IPS-20b (cell line): ENCODE measurements around the gene FAM216A.
"Not testable (repeated sequence)": the region's sequence is repeated elsewhere in the genome, so short reads cannot be mapped to it uniquely, and the experiment has no call there.

ENCODE experiments used
- H3K27ac ChIP-seq: one replicate; pipeline ENCODE4 v1.5.1; 2013; ENCODE audit warnings: low read length
- H3K27me3 ChIP-seq: 2 replicates; pipeline ENCODE4 v1.6.1; 2013; ENCODE audit warnings: mild to moderate bottlenecking, low read length, inconsistent platforms; ENCODE audit not compliant: insufficient read depth
- H3K36me3 ChIP-seq: 2 replicates; pipeline ENCODE4 v1.6.1; 2013; ENCODE audit warnings: low read depth, mild to moderate bottlenecking, inconsistent platforms, low read length, moderate library complexity; ENCODE audit not compliant: insufficient read depth
- H3K4me1 ChIP-seq: 2 replicates; pipeline ENCODE4 v1.6.1; 2013; ENCODE audit warnings: mild to moderate bottlenecking, control low read depth, inconsistent platforms, low read length, moderate library complexity; ENCODE audit not compliant: insufficient read depth
- H3K4me3 ChIP-seq: 2 replicates; pipeline ENCODE4 v1.5.1; 2013; ENCODE audit warnings: mild to moderate bottlenecking, low read length, inconsistent platforms
- H3K9ac ChIP-seq: 2 replicates; pipeline ENCODE4 v1.6.1; 2013; ENCODE audit warnings: low read depth, mild to moderate bottlenecking, inconsistent platforms, low read length, moderate library complexity
- H3K9me3 ChIP-seq: 2 replicates; pipeline ENCODE4 v1.6.1; 2013; ENCODE audit warnings: mild to moderate bottlenecking, low read depth, low read length, inconsistent platforms; ENCODE audit not compliant: insufficient read depth

FAM216A gene, protein sequence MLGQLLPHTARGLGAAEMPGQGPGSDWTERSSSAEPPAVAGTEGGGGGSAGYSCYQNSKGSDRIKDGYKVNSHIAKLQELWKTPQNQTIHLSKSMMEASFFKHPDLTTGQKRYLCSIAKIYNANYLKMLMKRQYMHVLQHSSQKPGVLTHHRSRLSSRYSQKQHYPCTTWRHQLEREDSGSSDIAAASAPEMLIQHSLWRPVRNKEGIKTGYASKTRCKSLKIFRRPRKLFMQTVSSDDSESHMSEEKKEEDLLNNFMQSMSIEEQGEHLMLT

GRCh38 chr12:110468214-110469048 lies at the start of gene FAM216A, which contains the start of gene GPN3:
FAM216A (plus strand) TSS chr12:110468845; CDS start chr12:110468876, 31 bp downstream.
GPN3 (minus strand) TSS chr12:110468257; CDS start chr12:110468203, 54 bp downstream.
- Histone ChIP-seq H3K9me3 (no peaks in the 10 kb centered on the region), H3K36me3 (peaks cover 17% of the 10 kb centered on the region; the same call in 1 of the 2 replicates), H3K4me1 (no peaks in the 10 kb centered on the region), H3K4me3 (peak within 1 kb of the TSS; percentile 95), H3K9ac (peak within 1 kb of the TSS; percentile 96), H3K27ac (peak within 1 kb of the TSS; percentile 37), H3K27me3 (no peaks in the 10 kb centered on the region)

DNA sequence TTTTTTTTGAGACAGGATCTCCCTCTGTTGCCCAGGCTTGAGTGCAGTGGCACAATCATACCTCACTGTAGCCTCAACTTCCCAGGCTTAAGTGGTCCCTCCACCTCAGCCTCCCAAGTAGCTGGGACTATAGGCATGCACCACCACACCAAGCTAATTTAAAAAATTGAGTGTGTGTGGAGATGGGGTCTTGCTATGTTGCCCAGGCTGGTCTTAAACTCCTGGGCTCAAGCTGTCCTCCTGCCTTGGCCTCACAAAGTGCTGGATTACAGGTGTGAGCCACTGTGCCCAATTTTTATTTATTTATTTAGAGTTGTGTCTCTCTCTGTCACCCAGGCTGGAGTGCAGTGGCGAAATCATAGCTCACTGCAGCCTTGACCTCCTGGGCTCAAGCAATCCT lies 48.0 kb upstream of the FAM216A start:
- H3K4me3 ChIP-seq, H3K9ac ChIP-seq, H3K27me3 ChIP-seq, H3K9me3 ChIP-seq, H3K4me1 ChIP-seq, H3K36me3 ChIP-seq, H3K27ac ChIP-seq: not testable (repeated sequence)

- Histone ChIP-seq H3K9me3 (no peaks in the 10 kb centered on the region), H3K36me3 (no peaks in the 10 kb centered on the region), H3K4me1 (0 out of 2 replicates have a peak, but pooled peaks cover 6% of the 10 kb centered on the region), H3K27me3 (no peaks in the 10 kb centered on the region), H3K9ac (no peak overlapping the region), H3K4me3 (no peak overlapping the region), H3K27ac (no peak overlapping the region)
Measured at GRCh38 chr12:110421159-110421661, 47.4 kb upstream of the FAM216A start.

DNA sequence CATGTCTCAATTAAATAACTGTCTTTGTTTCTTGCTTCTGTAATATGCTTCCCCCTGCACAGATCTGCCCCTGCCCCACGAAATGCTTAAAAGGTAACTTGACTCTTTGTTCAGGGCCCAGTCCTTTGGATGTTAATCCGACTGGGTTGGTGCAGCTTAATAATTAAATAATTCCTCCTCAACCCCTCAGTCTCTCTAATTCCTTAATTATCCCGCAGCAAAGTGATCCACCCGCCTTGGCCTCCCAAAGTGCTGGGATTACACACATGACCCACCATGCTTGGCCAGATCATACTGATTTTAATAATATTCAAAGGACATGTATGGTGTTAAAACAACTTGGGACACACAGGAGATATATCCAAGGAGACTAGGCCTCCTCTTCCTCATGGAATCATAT lies 46.9 kb upstream of the FAM216A start:
- H3K4me3 ChIP-seq, result no peak overlapping the region
- no peaks in the 10 kb centered on the region for H3K36me3 ChIP-seq
- H3K4me1 ChIP-seq, result 0 out of 2 replicates have a peak, but pooled peaks cover 6% of the 10 kb centered on the region
- no peak overlapping the region for H3K27ac ChIP-seq
- H3K9ac ChIP-seq, result no peak overlapping the region
- no peaks in the 10 kb centered on the region for H3K27me3 ChIP-seq
- no peaks in the 10 kb centered on the region for H3K9me3 ChIP-seq

DNA sequence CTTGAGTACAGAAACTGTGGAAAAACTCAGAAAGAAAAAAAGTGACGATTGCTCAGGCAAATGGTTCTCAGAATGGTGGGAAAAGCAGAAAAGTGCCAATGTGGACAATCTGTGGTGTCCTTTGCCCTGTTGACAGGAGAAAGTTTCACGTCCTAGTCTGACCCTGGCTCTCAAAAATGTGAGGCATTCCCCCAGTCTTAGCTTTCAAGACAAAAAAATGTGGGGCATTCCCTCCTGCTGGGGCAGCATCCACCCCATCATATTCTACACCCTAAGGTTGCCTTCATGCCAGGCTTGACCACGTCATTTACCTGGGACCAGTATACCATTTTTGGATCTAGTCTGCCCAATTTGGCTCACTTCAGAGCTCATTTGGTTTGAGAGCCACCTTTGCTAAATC lies 44.4 kb upstream of the FAM216A start:
- no peak overlapping the region for H3K27ac ChIP-seq
- no peaks in the 10 kb centered on the region for H3K9me3 ChIP-seq
- no peaks in the 10 kb centered on the region for H3K36me3 ChIP-seq
- 0 out of 2 replicates have a peak overlapping the region, but pooled peaks have one; percentile 21 for H3K9ac ChIP-seq
- no peak overlapping the region for H3K4me3 ChIP-seq
- 0 out of 2 replicates have a peak, but pooled peaks cover 6% of the 10 kb centered on the region for H3K4me1 ChIP-seq
- no peaks in the 10 kb centered on the region for H3K27me3 ChIP-seq

GRCh38 chr12:110426406-110426805 lies 42.2 kb upstream of the FAM216A start:
- Histone ChIP-seq H3K9ac (no peak overlapping the region), H3K27ac (no peak overlapping the region), H3K4me3 (no peak overlapping the region), H3K36me3 (no peaks in the 10 kb centered on the region), H3K27me3 (no peaks in the 10 kb centered on the region), H3K4me1 (0 out of 2 replicates have a peak, but pooled peaks cover 6% of the 10 kb centered on the region), H3K9me3 (no peaks in the 10 kb centered on the region)

DNA sequence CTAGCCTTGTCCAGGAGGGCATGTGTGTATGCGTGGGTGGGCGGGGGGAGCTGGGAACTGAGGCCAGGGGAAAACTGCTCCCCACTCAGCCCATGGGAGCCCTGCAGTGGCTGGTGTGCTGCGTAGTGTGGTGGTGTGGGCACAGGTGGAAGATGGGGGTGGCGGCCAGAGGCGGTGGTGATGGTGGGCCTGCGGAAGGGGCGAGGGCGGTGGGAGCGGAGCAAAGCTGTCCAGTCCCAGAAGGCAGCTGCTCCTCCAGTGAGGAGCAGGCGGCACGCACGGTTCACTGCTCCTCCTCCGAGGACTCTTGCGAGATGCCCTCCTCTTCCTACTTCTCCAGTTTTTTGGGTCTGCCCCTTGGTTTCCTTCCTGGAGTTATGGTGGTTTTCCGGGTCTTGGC lies 39.0 kb upstream of the FAM216A start:
- not testable (repeated sequence) for H3K27ac ChIP-seq

DNA sequence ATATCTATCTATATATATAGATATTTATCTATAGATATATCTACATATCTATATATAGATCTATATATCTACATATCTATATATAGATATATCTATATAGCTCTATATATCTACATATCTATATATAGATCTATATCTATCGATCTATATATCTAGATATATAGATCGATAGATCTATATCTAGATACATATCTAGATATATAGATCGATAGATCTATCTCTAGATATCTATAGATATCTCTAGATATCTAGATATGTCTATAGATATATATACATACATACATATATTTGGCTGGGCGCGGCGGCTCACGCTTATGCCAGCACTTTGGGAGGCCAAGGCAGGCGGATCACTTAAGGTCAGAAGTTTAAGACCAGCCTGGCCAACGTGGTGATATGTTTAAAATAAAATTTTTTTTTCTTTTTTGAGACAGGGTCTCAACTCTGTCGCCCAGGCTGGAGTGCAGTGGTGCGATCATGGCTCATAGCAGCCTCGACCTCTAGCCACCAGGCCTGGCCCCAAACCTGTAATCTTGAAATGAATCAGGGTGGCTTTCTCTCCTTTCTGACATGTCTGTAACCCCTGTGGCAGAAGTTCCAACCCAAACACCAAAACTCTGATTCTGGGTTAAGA lies 36.6 kb upstream of the FAM216A start:
- H3K36me3 ChIP-seq, result peaks cover 28% of the 10 kb centered on the region
- no peak overlapping the region for H3K9ac ChIP-seq
- H3K27ac ChIP-seq, result no peak overlapping the region
- H3K4me1 ChIP-seq, result no peaks in the 10 kb centered on the region
- H3K4me3 ChIP-seq, result no peak overlapping the region
- H3K9me3 ChIP-seq, result no peaks in the 10 kb centered on the region
- H3K27me3 ChIP-seq, result no peaks in the 10 kb centered on the region

More for the DNA sequence above, 39.0 kb upstream of the FAM216A start:
- H3K36me3 ChIP-seq, H3K9me3 ChIP-seq, H3K27me3 ChIP-seq, H3K4me3 ChIP-seq, H3K9ac ChIP-seq, H3K4me1 ChIP-seq: not testable (repeated sequence)

- Histone ChIP-seq H3K27ac (no peak overlapping the region), H3K27me3 (no peaks in the 10 kb centered on the region), H3K9ac (no peak overlapping the region), H3K4me3 (no peak overlapping the region), H3K4me1 (no peaks in the 10 kb centered on the region), H3K36me3 (peaks cover 51% of the 10 kb centered on the region), H3K9me3 (no peaks in the 10 kb centered on the region)
Measured at GRCh38 chr12:110436231-110436630, 32.4 kb upstream of the FAM216A start.

DNA sequence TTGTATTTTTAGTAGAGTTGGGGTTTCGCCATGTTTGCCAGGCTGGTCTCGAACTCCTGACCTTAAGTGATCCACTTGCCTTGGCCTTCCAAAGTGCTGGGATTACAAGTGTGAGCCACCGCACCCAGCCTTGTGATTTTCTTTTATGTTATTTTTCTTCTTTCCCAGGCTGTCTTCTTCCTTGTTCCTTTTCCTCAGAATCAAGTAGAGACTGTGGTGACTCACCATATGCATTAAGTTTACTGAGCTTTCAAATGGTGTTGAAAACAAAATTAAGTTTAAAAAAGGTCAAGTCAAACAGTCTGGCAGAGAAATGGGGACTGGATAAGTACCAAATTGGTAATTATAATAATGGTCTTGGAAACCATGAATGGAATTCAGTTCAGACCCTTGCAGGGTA lies 24.2 kb upstream of the FAM216A start:
- Histone ChIP-seq H3K4me1 (no peaks in the 10 kb centered on the region), H3K36me3 (peaks cover 58% of the 10 kb centered on the region)

GRCh38 chr12:110449799-110450497 lies 18.7 kb upstream of the FAM216A start, which contains the start of gene ARPC3:
ARPC3 (minus strand) TSS chr12:110450337; CDS start chr12:110450260, 77 bp downstream.
- Histone ChIP-seq H3K4me1 (no peaks in the 10 kb centered on the region), H3K27ac (no peak within 1 kb of the TSS), H3K9ac (peak within 1 kb of the TSS; percentile 88), H3K36me3 (peaks cover 50% of the 10 kb centered on the region), H3K4me3 (peak within 1 kb of the TSS; percentile 91), H3K9me3 (no peaks in the 10 kb centered on the region), H3K27me3 (no peaks in the 10 kb centered on the region)

More for the DNA sequence above, 24.2 kb upstream of the FAM216A start:
- Histone ChIP-seq H3K27me3 (no peaks in the 10 kb centered on the region), H3K27ac (no peak overlapping the region), H3K4me3 (no peak overlapping the region), H3K9ac (no peak overlapping the region), H3K9me3 (no peaks in the 10 kb centered on the region)
